Fibroblast of the aortic adventitia (primary cell): Measurements from ENCODE around the gene NAIF1. TPM values are rescaled to one million over a fixed set of nuclear protein-coding genes. Genes with fewer than 3 reads are reported as not detected.

Source experiments
- DNase-seq: peaks from one replicate; pipeline ENCODE4 v3.0.0-alpha.2; 2010; ENCODE audit warnings: low read depth
- H3K4me3 ChIP-seq: 2 replicates; pipeline ENCODE4 v1.5.1; 2011; ENCODE audit warnings: low read depth, mild to moderate bottlenecking, control low read depth, low read length, moderate library complexity
- CTCF ChIP-seq: IDR thresholded peaks from 2 replicates; pipeline ENCODE4 v1.5.1; 2011; ENCODE audit warnings: mild to moderate bottlenecking, low read length, control low read depth, inconsistent platforms; ENCODE audit not compliant: insufficient read depth
- total RNA-seq: library from RNA; depleted of rRNA; stranded (reverse); fragments of >200 nt; gene quantifications from 2 replicates; pipeline ENCODE4 v1.2.3, GENCODE V29; 2012; ENCODE audit warnings: low replicate concordance

NAIF1 gene
- total RNA-seq, 1 donor: 7.5 TPM

- peak; percentile 97 for DNase-seq
- H3K4me3 ChIP-seq: peak overlapping the region; percentile 79
- TF ChIP-seq CTCF: no peak
Observed at GRCh38 chr9:128091144-128091543, 24.0 kb upstream of the NAIF1 start.

GRCh38 chr9:128089299-128089698, 22.2 kb upstream of the NAIF1 start:
- TF ChIP-seq CTCF: no peak
- H3K4me3 ChIP-seq: no peak overlapping the region
- no peak for DNase-seq

GRCh38 chr9:128088253-128088945, 21.3 kb upstream of the NAIF1 start:
- DNase-seq: no peak
- no peak for TF ChIP-seq CTCF
- no peak overlapping the region for H3K4me3 ChIP-seq

DNA sequence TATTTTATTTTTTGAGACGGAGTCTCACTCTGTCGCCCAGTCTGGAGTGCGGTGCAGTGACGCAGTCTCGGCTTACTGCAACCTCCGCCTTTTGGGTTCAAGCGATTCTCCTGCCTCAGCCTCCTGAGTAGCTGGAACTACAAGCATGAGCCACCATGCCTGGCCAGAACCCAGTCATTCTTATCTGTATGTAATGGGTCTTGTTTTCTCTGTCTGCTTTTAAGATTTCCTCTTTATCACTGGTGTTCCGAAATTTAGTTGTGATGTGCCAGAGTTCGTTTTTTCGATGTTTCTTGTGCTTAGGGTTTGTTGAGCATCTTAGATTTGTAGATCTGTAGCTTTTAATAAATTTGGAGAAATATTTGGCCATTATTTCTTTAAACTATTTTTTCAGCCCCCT, 20.1 kb upstream of the NAIF1 start:
- no peak for TF ChIP-seq CTCF
- H3K4me3 ChIP-seq: no peak overlapping the region
- DNase-seq: no peak

DNA sequence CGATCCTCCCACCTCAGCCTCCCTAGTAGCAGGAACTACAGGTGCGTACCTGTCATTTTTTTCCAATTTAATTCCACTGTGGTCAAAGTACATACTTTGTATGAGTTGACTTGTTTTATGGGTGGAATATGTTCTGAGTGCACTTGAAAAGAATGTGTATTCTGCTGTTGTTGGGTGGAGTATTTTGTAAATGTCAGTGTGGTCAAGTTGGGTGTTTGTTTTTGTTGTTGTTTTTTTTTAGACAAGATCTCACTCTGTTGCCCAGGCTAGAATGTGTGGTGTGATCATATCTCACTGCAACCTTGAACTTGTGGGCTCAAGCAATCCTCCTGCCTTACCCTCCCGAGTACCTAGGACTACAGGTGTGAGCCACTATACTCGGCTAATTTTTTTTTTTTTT, 18.8 kb upstream of the NAIF1 start:
- TF ChIP-seq CTCF: no peak
- DNase-seq: no peak
- H3K4me3 ChIP-seq: no peak overlapping the region

DNA sequence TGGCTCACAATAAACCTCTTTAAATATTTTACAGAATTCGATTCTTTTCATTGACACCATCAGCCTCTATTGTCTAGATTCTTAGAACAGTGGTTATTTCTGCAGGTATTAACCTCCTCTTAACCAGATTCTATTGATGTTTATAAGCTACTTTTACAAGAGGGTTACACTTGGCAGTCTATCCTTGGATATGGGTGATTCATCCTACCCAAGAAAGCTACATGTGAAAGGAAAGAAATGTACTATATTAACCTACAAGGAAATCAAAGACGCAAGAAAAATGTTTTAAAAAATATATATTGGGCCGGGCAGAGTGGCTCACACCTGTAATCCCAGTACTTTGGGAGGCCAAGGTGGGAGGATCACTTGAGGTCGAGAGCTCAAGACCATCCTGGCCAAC, 17.6 kb upstream of the NAIF1 start:
- DNase-seq: no peak
- TF ChIP-seq CTCF: no peak
- H3K4me3 ChIP-seq: no peak overlapping the region

DNA sequence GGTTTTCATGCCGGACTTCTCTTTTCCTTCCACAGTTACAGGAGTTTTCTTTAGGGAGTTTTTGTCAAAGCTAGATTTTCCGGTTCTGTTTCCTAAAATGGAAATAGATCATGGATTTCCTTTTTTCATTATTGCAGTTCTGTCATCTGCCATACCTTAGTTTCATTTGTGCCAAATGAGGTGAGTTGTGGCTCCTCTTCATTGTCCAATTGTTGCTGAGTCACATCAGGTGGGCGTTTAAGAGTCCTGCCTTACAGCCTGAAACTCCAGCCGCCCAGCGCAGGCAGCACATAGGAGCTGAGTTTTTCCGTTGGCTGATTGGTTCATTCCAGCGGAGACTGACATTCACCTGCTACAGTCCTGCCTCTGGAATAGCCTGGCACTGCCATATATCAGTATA, 15.0 kb upstream of the NAIF1 start:
- H3K4me3 ChIP-seq: no peak overlapping the region
- no peak for TF ChIP-seq CTCF
- no peak for DNase-seq
